Measurements from ENCODE around the gene CENPP.

Gene CENPP

GRCh38 chr9:92360083-92360482 lies 34.3 kb downstream of the CENPP start:
- TF ChIP-seq CEBPB (IDR thresholded peaks at IDR 0.05) = no peak
- no peak for TF ChIP-seq TAF1 (IDR thresholded peaks at IDR 0.05; ENCODE audit: low read depth)
- TF ChIP-seq USF1 (IDR thresholded peaks at IDR 0.05) = no peak
- no peak for TF ChIP-seq FOXM1 (IDR thresholded peaks at IDR 0.05; ENCODE audit: borderline replicate concordance, low read depth)
- TF ChIP-seq NFIC (IDR thresholded peaks at IDR 0.05) = no peak
- TF ChIP-seq MAX (IDR thresholded peaks at IDR 0.05) = no peak
- TF ChIP-seq REST (IDR thresholded peaks at IDR 0.05; ENCODE audit: low read depth) = no peak
- no peak for TF ChIP-seq EP300 (IDR thresholded peaks at IDR 0.05; ENCODE audit: borderline replicate concordance)
- no peak for TF ChIP-seq YY1 (IDR thresholded peaks at IDR 0.05; ENCODE audit: low read depth)
- TF ChIP-seq EGR1 (IDR thresholded peaks at IDR 0.05) = no peak
- no peak for TF ChIP-seq TEAD4 (IDR thresholded peaks at IDR 0.05)
- no peak for TF ChIP-seq TCF12 (IDR thresholded peaks at IDR 0.05; ENCODE audit: low read depth)
- no peak for TF ChIP-seq ZBTB7A (IDR thresholded peaks at IDR 0.05; ENCODE audit: low read depth)
- no peak for TF ChIP-seq RAD21 (IDR thresholded peaks at IDR 0.05; ENCODE audit: low read depth)
- no peak for TF ChIP-seq CREB1 (IDR thresholded peaks at IDR 0.05; ENCODE audit: low read depth)

- no peak for TF ChIP-seq YY1 (IDR thresholded peaks at IDR 0.05; ENCODE audit: low read depth)
Observed at GRCh38 chr9:92369075-92369474, 43.3 kb downstream of the CENPP start.

GRCh38 chr9:92373167-92373566 lies 47.4 kb downstream of the CENPP start:
- no peak for TF ChIP-seq YY1 (IDR thresholded peaks at IDR 0.05; ENCODE audit: low read depth)

GRCh38 chr9:92377876-92378275 lies 52.1 kb downstream of the CENPP start:
- TF ChIP-seq EP300 (IDR thresholded peaks at IDR 0.05; ENCODE audit: borderline replicate concordance) = no peak
- no peak for TF ChIP-seq FOXM1 (IDR thresholded peaks at IDR 0.05; ENCODE audit: borderline replicate concordance, low read depth)
- no peak for TF ChIP-seq NFIC (IDR thresholded peaks at IDR 0.05)
- TF ChIP-seq YY1 (IDR thresholded peaks at IDR 0.05; ENCODE audit: low read depth) = no peak
- no peak for TF ChIP-seq USF1 (IDR thresholded peaks at IDR 0.05)
- TF ChIP-seq RAD21 (IDR thresholded peaks at IDR 0.05; ENCODE audit: low read depth) = no peak
- TF ChIP-seq TCF12 (IDR thresholded peaks at IDR 0.05; ENCODE audit: low read depth) = no peak
- no peak for TF ChIP-seq EGR1 (IDR thresholded peaks at IDR 0.05)
- TF ChIP-seq CEBPB (IDR thresholded peaks at IDR 0.05) = no peak
- no peak for TF ChIP-seq ZBTB7A (IDR thresholded peaks at IDR 0.05; ENCODE audit: low read depth)

GRCh38 chr9:92378865-92379560 lies 53.3 kb downstream of the CENPP start:
- TF ChIP-seq EP300 (IDR thresholded peaks at IDR 0.05; ENCODE audit: borderline replicate concordance) (no peak), ZBTB7A (IDR thresholded peaks at IDR 0.05; ENCODE audit: low read depth) (no peak), EGR1 (IDR thresholded peaks at IDR 0.05) (no peak)

- no peak for TF ChIP-seq TCF12 (IDR thresholded peaks at IDR 0.05; ENCODE audit: low read depth)
- no peak for TF ChIP-seq EP300 (IDR thresholded peaks at IDR 0.05; ENCODE audit: borderline replicate concordance)
- TF ChIP-seq ZBTB7A (IDR thresholded peaks at IDR 0.05; ENCODE audit: low read depth) = no peak
- no peak for TF ChIP-seq CREB1 (IDR thresholded peaks at IDR 0.05; ENCODE audit: low read depth)
- no peak for TF ChIP-seq EGR1 (IDR thresholded peaks at IDR 0.05)
- TF ChIP-seq YY1 (IDR thresholded peaks at IDR 0.05; ENCODE audit: low read depth) = no peak
- TF ChIP-seq CEBPB (IDR thresholded peaks at IDR 0.05) = no peak
- no peak for TF ChIP-seq USF1 (IDR thresholded peaks at IDR 0.05)
- no peak for TF ChIP-seq REST (IDR thresholded peaks at IDR 0.05; ENCODE audit: low read depth)
- TF ChIP-seq NFIC (IDR thresholded peaks at IDR 0.05) = no peak
- TF ChIP-seq TEAD4 (IDR thresholded peaks at IDR 0.05) = no peak
- TF ChIP-seq FOXM1 (IDR thresholded peaks at IDR 0.05; ENCODE audit: borderline replicate concordance, low read depth) = no peak
Observed at GRCh38 chr9:92380603-92381002, 54.9 kb downstream of the CENPP start.

Data from Ishikawa (cell line).